Activated T-cell treated with anti-CD3 and anti-CD28 coated beads for 48 hours (primary cell): ENCODE data around the gene PDE4D.
"Not testable (repeated sequence)": the region's sequence is repeated elsewhere in the genome, so short reads cannot be mapped to it uniquely, and the experiment has no call there.

Experiments used
- DNase-seq: peaks from one replicate; pipeline ENCODE4 v3.0.0-alpha.2; 2020; ENCODE audit warnings: low read depth

PDE4D gene

DNA sequence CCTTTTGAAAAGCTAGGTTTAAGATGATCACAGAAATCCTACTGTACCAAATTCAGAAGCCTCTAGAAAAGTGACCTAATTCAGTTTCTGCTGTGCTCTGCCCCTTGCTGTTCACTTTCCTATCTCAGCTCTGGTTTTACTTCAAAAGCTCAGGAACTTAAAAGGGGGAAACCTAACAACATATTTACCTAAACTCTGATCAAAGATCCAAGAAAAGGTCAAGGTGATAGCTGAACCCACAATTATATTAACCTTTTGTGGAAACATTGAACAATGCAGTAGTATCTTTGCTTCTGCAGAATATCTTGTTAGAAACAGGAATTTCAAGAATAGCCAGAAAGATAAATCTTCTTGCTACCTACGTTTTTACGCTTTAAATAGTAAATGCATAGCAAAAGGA, 568.5 kb downstream of the PDE4D start:
- no peak for DNase-seq

DNA sequence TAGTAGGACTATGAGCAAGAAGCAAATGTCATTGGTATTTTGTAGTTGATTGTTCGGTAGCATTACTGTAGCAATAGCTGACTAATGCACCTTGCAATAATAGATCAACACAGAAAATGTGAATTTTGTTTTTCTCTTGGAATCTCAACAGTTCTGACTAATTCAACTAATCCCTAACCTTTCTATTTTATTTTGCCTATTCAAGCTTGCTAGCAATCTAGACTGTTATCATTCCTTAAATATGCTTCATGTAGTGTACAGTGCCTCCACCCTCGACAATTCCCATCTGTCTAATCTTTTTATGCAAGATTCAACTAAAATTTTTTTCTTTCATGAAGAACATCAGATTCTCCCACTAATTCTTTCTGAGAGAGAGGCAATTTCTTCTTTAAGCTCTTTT, 570.6 kb downstream of the PDE4D start:
- DNase-seq = no peak

DNA sequence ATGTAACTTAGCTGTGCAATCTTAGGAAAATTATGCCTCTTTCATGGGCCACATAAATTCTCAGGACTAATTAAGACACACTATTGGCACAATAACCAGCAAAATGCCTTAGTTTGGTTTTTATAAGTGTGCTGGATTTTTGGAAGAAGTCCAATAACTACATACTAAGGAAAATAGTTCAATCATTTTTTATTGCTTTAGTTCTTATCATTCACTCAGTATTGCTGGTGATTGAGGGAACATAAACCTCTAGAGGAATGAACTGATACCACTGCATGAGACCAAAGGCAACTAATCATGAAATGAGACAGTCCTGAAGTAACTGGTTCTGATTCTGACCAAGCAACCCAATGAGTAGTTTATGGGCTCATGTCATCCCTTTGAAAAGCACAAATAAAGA, 571.5 kb downstream of the PDE4D start:
- no peak for DNase-seq

DNA sequence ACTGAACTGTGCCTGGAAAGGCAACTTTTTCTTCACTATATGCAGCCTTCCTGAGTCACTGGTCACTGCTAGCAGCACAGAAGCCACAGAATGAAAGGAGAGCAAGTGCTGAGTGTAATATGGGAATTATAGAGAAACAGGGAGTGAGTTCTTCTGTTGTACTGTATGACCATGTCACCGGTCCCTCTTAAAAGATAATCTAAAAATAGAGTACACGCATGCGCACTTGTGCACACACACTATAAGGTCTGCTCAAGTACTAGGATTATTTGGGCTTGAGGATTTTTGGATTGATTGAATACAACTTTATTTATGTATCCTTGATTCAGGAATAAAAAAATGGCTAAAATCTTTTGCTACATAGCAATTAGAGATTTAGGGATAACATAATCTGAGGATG, 571.9 kb downstream of the PDE4D start:
- no peak for DNase-seq

DNA sequence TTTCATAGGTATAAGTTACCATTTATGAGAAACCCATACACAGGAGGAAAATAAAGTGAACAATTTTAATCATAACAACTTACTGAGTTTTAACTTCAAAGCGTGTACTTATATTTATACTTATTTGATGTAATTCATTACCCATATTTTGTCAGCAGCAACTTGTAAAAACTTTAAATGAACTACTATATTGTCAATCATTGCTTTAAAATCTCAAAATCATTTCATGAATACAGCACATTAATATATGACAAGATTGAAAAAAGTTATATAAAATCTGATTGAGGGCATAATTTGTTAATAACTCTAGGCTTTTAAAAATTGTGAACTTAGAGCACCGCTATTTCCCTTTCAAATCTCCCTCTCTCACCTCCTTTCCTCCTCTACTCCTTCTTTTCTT, 573.1 kb downstream of the PDE4D start:
- DNase-seq = no peak

DNA sequence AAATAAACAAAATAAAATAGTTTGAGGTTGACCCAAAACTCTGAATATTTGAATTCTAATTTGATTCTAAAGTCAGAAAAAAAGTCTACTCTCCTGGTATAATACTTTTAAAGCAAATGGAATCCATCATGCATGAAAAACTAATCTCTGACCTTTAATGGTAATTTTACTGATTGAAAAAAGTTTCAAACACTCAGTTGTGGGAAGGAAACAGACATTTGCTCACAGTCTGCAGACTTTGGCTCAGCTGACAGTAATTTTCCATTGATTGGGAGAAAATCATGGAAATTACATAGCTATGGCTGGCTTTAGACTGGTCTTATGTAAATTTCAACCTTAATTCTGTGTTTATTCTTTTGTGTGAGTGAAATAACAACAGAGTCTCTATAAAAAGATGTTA, 574.3 kb downstream of the PDE4D start:
- no peak for DNase-seq

DNA sequence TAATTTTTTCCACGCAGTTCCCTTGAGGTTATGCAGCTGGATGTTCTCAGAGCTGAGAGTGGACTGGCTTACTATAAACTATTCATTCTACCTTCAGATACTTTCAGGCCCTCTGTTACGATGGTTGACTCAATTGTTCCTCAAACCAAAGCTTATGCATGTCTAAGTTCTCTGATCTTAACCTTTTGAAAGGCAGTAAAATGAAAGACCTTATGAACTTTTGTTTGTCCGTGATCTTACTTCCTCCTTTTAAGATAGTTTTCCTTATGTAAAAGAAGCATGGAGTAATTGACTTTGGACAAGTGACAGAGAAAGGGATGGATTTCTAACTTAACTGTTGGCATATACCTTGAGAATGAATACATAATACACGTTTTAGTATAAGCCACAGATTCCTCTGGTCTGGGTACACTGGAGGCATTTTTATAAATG, 575.7 kb downstream of the PDE4D start:
- no peak for DNase-seq

DNA sequence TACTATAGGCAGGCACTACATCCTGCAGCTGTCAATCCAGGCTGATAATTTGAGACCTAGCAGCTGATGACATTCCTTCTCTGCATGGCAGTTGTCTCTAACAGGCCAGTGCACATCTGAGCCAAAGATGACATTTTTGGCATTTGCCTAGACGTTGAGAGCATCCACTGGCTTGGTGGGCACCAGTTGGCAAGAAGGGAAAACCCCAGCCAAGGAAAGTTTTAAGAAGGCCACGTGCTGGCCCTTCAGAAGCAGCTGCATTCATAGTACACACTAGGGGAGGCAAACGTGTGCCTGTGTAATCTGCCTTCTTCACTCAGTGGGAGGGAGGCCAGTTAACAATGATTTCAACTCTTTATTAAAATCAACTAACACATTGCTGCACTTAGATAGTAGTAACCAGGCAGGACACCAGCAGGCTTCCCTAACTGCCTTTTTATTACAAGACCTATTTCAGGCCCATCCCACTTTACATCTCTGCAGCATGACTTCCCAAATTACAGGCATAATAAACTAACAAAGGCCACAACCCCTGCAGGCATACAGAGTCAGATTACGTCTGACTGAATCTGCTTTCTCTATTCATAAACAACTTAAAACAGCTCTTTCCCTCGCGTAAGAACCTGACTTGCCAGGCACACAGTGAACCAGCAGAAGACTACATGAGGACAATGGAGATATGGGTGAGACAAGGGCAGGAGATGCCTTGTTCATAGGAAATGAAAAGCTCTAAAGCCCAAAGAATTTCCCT, 576.3 kb downstream of the PDE4D start:
- DNase-seq = no peak

DNA sequence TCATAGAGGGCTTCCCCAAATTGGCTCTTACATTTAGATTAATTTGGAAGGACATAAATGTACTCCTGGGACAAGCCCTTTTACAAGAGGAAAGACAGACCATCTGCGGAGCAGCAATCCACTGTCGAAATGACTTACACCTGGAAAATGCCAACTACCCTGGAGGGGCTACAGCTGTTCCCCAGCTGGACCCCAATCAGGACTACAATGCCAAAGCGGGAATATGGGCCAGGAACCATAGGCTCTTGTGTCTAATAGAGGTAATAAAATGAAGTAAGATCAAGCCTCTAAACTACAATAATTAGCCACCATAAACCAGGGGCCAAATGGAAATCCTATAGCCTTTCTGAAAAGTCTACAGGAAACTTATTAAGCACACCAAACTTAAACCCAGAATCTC, 581.3 kb downstream of the PDE4D start:
- DNase-seq = no peak

DNA sequence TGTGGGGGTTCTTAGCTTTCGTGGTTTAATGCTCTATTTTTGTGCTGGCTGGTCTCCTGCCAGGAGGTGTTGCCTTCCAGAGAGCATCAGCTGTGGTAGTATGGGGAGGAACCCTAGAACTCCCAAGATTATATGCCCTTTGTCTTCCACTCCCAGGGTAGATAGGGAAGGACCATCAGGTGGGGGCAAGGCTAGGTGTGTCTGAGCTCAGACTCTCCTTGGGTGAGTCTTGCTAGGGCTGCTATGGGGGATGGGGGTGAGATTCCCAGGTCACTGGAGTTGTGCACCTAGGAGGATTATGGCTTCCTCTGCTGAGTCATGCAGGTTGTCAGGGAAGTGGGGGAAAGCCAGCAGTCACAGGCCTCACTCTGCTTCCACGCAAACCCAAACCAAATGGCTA, 584.8 kb downstream of the PDE4D start:
- DNase-seq = not testable (repeated sequence)

DNA sequence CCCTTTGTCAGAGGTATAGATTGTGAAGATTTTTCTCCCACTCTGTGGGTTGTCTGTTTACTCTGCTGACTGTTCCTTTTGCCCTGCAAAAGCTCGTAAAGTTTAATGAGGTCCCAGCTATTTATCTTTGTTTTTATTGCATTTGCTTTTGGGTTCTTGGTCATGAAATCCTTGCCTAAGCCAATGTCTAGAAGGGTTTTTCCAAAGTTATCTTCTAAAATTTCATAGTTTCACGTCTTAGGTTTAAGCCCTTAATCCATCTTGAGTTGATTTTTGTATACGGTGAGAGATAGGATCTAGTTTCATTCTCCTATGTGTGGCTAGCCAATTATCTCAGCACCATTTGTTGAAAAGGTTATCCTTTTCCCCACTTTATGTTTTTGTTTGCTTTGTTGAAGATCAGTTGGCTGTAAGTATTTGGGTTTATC, 590.2 kb downstream of the PDE4D start:
- DNase-seq = not testable (repeated sequence)

DNA sequence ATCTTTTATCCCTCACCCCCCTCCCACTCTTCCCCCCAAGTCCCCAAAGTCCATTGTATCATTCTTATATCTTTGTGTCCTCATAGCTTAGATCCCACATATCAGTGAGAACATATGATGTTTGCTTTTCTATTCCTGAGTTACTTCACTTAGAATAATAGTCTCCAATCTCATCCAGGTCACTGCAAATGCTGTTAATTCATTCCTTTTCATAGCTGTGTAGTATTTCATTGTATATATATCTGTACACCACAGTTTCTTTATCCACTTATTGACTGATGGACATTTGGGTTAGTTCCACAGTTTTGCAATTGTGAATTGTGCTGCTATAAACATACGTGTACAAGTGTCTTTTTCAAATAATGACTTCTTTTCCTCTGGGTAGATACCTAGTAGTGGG, 591.0 kb downstream of the PDE4D start:
- DNase-seq = not testable (repeated sequence)

DNA sequence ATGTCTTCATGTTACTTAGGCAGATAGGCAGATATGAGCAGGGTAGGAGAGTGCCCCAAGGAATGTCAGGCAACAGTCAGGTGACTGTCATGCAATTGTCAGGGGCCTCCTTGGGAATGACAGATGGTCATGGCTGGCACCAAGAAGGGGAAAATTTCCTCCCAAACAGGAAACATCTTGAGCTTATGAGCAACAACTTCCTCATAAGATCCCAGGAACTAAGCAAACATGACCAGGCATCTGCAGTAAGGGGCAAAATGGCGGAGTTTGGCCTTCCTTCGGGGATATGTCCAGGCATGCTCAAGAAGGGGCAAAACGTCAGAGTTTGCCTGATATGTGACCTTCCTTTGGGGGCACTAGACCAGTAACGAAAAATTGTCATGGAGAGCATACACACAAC, 591.8 kb downstream of the PDE4D start:
- no peak for DNase-seq

DNA sequence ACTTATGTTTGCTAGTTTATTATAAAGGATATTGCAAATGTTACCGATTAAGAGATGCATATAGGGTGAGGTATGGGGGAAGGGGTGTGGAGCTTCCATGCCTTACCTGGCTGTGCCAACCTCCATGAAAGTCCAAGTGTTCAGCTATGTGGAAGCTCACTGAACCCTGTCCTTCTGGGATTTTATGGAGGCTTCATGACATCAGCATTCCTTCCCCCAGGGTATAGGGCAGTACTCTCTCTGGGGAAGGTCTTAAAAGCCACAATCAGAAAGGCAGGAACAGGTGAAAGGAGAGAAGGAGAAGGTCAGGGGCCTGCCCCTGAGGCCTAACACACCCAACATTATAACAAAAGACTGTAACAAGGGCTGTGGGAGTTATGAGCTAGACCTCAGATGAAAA, 592.6 kb downstream of the PDE4D start:
- DNase-seq = no peak

DNA sequence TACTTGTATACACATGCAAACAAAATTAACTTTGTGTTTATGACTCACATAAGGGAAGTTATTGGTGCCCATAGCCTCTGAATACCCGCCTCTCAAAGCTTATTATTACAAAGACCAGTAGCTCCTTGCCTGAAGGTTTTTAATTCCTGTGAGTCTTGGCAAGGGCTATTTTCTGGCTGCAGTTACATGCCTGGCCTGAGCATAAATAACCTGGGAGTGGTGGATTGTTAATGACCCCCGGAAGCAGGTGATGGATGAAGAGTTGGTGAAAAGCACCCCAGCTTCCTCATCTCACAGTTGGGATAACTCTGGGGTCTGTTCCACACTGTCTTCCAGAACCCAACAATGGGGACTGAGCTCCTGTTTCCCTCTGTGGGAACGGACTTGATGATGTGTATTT, 594.5 kb downstream of the PDE4D start:
- no peak for DNase-seq

DNA sequence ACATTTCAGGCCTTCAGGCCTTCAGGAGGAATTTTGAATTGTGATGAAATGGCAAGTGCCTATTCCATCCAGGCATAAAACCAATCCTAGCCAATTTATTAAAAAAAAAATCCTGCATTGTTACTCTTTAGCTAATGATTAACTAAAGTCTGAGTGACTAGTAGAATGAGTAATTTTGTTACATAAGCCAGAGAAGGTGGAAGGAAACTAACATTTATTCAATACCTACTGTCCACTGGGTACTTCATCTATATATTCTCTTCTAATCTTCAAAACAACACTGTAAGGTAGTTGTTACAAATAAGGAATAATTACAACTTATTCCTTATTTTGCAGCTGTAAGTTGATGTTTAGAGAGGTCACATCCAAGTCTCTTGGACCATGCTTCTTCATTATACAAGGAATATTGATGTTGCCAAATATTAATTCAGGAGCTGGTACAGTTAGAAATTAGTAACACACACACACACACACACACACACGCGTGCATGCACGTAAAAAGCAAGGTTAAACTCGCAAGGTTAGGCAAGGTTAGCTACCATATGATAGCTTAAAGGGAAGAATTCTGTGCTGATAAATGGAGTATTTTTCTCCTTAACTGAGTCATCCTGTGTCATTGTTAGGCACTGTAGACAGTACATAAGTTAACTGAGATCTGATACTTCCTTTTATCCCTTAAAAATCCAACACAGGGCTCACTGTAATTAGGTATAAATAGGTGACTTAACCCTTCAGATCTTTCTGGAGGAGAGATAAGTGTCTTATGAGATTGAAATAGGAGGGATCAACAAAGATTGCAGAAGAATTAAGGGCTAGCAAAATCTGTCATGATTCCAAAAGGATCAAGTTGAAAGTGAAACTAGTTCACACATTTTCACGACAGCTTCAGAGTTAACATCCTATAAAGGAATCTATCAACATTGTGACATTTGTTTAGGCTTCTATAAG, 596.9 kb downstream of the PDE4D start:
- DNase-seq = no peak

DNA sequence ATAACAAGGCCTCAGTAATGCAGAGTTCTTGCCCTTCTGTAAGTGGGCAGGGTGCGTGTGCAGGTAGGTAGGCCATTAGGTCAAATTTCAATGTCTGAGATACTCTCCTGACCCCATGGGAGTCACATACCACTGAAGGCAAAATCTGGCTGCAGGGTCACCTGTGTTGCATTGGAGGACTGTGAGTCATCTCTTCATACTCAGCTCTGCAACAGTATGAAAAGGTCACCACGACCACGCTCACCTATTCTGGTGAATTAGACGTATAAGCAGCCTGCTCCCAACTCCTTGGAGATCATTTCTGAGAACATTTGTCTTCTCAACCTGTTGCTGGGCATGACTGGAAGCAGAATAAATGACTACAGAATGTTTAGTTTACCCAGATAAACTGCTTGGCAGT, 599.8 kb downstream of the PDE4D start:
- DNase-seq = no peak

DNA sequence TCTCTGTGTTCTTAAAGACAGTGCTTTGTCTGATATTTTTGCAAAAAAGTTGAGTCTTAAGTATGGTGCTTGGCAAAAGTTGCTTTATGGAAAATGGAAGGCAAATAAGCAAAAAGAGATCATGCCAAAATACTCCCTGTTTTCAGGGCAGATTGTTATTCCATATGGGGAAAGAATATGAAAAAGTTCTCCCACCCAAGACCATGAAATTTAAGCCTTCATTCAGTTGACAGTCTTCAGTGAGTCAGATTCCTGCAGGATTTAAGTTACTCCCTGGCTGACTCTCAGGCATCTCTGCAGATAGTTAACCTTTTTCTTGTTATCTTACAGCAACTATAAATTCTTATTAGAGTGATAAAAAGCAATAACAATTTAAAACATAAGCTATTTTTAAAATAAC, 601.6 kb downstream of the PDE4D start:
- DNase-seq = no peak

DNA sequence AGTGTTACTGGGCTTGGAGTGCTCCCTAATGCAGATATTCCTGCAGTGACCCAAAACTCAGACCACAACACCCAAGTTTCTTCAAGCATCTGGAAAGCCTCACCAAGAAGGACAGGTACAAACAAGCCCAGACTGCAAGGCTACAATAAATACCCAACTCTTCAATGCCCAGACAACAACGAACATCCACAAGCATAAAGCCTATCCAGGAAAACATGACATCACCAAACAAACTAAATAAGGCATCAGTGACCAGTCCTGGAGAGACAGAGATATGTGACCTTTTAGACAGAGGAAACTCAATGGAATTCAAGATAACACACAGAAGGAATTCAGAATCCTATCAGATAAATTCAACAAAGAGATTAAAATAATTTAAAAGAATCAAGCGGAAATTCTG, 605.6 kb downstream of the PDE4D start:
- no peak for DNase-seq

DNA sequence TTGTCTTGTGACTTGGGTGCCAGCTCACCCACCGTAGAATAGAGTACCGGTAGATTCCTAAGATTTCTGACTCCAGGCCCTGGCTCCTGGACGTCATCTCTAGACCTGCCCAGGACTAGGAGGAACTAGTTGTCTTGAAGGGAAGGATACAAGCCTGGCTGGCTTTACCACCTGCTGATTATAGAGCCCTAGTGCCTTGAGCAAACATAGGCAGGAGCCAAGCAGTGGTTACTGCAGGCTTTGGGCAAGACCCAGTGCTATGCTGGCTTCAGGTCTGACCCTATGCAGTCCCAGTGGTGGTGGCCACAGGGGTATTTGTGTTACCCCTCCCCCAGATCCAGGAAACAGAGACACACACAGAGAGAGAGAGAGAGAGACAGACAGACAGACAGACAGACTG, 606.2 kb downstream of the PDE4D start:
- no peak for DNase-seq

DNA sequence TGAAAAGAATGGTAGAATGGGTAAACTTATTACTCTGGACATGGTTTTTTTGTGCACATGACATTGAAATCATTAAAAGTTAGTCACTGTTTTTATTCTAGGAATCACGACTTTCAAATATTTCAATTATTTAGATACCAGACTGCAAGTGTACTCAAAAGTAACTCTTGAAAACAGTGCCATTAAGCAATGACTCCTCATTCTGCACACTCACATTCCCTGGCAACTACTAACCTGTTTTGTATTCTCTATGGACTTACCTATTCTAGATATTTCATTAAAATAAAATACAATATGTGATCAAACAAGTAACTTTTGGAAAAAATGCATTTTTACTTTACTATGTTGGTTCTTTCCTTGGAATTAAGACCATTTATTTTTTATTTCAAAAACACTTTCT, 607.0 kb downstream of the PDE4D start:
- no peak for DNase-seq

DNA sequence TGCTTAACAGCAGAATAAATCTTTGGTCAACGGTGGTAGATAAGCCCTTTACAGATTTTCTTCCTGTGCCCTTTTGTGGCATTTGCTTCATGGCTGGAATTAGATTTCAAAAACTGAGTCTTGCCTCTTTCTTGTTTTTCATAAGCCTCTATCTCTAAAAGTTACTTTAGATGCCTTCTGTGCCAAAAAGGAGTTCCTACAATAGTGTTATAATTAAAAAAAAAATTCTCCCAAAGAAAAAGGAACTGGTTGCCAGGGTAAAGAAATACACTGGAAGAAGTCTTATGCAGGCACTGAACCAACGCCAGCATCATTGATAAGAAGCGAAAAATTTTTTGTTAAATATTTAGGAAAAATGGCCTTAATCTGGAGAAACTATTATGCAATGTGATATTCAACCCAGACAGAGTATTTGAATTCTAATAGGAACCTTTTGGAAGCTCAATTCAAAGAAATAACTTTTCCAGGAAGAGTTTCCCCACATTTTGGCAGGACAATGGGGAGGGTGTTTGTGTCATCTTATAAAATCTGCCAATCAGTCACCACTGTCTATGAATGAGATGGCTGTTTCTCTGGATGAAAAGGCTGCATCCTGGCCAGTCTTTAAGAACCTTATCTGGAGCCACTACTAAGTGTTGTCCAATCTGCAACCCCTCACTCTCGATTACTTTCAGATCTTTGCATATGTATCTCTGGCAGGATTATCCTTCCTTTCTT, 608.1 kb downstream of the PDE4D start:
- no peak for DNase-seq

DNA sequence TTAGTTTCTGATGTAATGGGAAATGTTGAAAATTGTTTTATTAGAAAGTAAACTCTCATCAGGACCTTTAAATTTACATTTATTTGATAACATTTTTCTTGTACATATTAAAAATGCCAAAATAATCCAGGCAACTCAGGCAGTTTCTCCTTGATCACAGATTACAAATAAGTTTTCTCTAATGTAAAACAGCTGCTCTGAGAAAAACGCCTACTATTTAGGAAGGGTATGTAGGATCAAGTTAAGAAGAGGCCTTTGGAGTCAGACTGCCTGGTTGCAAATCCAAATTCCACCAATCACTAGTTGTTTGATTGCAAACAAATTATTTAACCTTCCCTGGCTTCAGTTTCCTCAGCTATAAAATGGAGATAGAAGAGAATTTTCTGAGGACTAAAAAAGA, 610.8 kb downstream of the PDE4D start:
- DNase-seq = no peak
